Liver (tissue), 3 donors: ENCODE measurements around the gene KIZ.

Source experiments
- CTCF ChIP-seq: fragments of 150-350 bp; IDR thresholded peaks from 2 replicates; pipeline ENCODE4 v1.5.1; 2017; ENCODE audit warnings: improper control_type of control experiment, low read depth, low read length; ENCODE audit not compliant: missing input control
- FOXA1 ChIP-seq: IDR thresholded peaks from 2 replicates; pipeline ENCODE4 v1.6.1; 2016; ENCODE audit warnings: antibody characterized with exemption
- HNF4A ChIP-seq, 2 donors: conservative IDR thresholded peaks; 2 replicates each; pipeline ENCODE4 v1.6.1; 2016; ENCODE audit warnings: antibody characterized with exemption in 2 of 2, mild to moderate bottlenecking in 2 of 2
- JUND ChIP-seq, 2 donors: IDR thresholded peaks; 2 replicates each; pipeline ENCODE4 v1.6.1; 2016; ENCODE audit warnings: antibody characterized with exemption in 2 of 2
- MAX ChIP-seq: IDR thresholded peaks from 2 replicates; pipeline ENCODE4 v1.6.1; 2016; ENCODE audit warnings: antibody characterized with exemption
- RAD21 ChIP-seq, 2 donors: IDR thresholded peaks; 2 replicates each; pipeline ENCODE4 v1.6.1; 2016; ENCODE audit warnings: antibody characterized with exemption in 2 of 2, mild to moderate bottlenecking in 2 of 2
- REST ChIP-seq: IDR thresholded peaks from 2 replicates; pipeline ENCODE4 v1.6.1; 2016; ENCODE audit warnings: antibody characterized with exemption, mild to moderate bottlenecking
- SP1 ChIP-seq: IDR thresholded peaks from 2 replicates; pipeline ENCODE4 v1.6.1; 2018; ENCODE audit warnings: antibody characterized with exemption, mild to moderate bottlenecking
- TAF1 ChIP-seq: conservative IDR thresholded peaks from 2 replicates; pipeline ENCODE4 v1.6.1; 2016; ENCODE audit warnings: antibody characterized with exemption, mild to moderate bottlenecking
- YY1 ChIP-seq: IDR thresholded peaks from 2 replicates; pipeline ENCODE4 v1.6.1; 2016; ENCODE audit warnings: antibody characterized with exemption, mild to moderate bottlenecking
- ZBTB33 ChIP-seq: IDR thresholded peaks from 2 replicates; pipeline ENCODE4 v1.6.1; 2016; ENCODE audit warnings: antibody characterized with exemption
- donor health status: healthy.
- donor health status: healthy.

- TF ChIP-seq CTCF (no peak), HNF4A (conservative IDR thresholded peaks at IDR 0.05) (no peak), TAF1 (no peak), SP1 (no peak), RAD21 (IDR thresholded peaks at IDR 0.05) (no peak), ZBTB33 (no peak), REST (no peak), JUND (IDR thresholded peaks at IDR 0.05) (no peak), MAX (no peak), FOXA1 (no peak), YY1 (no peak)
Observed at GRCh38 chr20:21183722-21184121, 57.8 kb downstream of the KIZ start.
